D721Med (cell line): Measurements from ENCODE around the gene PPOX.

Source experiments
- DNase-seq: peaks from one replicate; pipeline ENCODE4 v3.0.0; 2011; ENCODE audit warnings: low spot score; ENCODE audit not compliant: insufficient read length
- FAIRE-seq: peaks from 2 replicates; lab custom pipeline; 2011; peaks lifted over from hg19 to GRCh38; lab: Jason Lieb, UNC
- CTCF ChIP-seq: IDR thresholded peaks from 2 replicates; pipeline ENCODE4 v1.5.1; 2012; ENCODE audit warnings: mild to moderate bottlenecking, control low read depth; ENCODE audit not compliant: insufficient read depth; ENCODE audit errors: missing control alignments

The PPOX gene

DNA sequence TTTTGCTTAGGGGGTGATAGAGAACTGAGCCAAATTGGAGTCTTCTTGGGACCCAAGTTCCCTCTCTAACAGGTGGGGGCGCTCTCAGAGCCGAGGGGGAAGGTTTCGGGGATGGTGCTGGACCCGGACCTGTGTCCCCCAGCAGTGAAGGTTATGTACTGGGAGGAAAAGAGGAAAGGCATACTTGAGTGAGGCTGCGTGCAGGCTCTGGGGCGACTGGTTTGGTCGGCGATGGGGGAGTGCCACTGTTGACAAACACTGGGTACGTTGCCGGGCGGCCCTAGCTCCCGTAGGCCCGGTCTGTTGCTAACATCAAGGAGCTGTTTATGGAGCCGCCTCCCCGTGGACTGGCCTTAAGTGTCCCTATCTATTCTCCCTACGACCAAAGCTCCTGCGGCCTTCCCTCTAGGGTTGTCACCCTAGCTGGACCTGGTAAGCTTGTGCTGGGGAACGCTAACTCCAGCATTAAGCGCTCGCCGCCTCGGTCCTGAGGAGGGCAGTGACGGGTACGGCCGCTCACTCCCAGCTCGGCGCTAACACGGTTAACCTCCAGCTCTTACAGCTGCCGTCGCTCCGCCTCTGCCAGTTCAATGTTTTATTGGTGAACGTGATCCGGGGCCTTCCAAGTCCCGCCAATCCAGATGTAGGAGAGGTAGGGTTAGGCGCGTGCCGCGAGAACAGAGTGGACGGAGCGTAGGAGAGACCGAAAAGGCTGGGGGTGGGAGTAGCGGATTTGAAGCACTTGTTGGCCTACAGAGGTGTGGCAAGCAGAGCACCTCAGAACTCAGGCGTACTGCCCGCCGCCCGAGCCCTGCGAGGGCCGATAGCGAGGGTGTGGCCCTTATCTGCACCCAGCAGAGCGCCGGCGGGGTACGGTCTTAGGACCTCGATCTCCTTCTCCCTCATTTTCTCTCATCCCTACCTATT is at the start of gene PPOX:
Gene PPOX, plus strand, starts transcription at position 685 of the 927 bp plus-strand sequence. CDS start 422 bp downstream, outside the sequence.
- peak; percentile 69 for TF ChIP-seq CTCF
- FAIRE-seq (peak; percentile 84), DNase-seq (peak; percentile 96)

DNA sequence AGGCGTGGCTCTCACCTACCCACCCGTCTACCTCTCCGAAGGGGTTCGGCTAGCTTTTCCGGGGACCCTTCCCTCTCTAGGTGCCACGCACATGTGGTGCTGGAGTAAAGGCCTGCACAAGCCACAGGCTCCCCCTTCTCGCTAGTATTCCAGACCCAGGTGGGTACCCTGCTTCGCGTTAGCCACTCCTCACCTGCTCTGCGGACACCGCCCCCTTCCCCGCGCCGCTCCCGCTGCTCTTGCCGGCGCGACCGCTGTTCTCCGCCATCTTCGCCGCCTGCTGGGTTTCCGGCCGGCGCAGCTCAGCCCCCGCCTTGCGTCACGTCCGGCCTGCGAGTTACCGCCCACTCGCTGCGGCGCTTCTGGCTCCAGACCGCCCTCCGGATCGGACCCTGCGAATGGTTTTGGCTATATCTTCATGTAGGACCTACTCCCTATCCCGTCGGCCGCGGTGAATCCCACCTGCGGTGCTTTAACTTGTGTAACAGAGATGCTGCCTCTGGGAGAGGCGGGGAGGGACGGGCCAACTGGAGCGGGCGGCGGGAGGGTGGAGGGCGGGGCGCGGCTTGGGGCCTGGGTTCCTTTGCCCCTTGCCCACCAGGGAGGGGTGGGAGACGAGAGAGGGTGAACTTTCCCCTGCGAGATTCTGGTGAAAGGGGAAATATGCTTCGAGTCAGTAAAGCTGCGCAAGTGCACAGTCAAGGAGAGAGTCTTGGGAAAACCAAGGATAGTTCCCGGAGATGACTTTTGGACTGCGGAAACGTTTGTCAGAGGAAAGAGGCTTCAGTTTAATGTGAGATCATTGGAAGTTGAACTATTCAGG is 48.3 kb upstream of the PPOX start, which contains the start of the genes NIT1 and PFDN2:
Gene NIT1, plus strand, starts transcription at position 347 of the 823 bp plus-strand sequence. Its CDS starts 72 bp downstream, at position 419.
Gene PFDN2, minus strand, starts transcription at position 279 of the 823 bp plus-strand sequence. Its CDS starts 11 bp downstream, at position 268.
- TF ChIP-seq CTCF: no peak
- FAIRE-seq (no peak), DNase-seq (peak; percentile 92)

DNA sequence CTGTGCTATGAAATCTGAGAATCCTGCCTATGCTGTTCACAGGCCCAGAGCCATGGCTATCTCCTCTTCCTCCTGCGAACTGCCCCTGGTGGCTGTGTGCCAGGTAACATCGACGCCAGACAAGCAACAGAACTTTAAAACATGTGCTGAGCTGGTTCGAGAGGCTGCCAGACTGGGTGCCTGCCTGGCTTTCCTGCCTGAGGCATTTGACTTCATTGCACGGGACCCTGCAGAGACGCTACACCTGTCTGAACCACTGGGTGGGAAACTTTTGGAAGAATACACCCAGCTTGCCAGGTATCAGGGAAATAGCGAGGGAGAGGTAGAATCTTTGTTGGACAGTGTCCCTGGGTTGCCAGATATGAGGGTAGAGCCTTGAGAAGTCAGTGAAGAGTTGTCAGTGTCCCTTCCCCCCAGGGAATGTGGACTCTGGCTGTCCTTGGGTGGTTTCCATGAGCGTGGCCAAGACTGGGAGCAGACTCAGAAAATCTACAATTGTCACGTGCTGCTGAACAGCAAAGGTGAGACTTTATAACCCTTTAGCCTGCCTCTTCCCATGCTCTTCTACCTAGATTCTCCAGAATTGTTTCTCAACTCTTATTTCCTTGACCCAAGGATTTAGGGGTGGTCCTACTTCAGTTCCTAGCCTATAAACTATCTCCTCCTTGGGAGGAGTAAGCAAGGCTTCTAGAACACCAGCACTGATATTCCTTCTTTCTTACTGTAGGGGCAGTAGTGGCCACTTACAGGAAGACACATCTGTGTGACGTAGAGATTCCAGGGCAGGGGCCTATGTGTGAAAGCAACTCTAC is 46.9 kb upstream of the PPOX start:
- no peak for DNase-seq
- FAIRE-seq: no peak
- peak; percentile 21 for TF ChIP-seq CTCF

DNA sequence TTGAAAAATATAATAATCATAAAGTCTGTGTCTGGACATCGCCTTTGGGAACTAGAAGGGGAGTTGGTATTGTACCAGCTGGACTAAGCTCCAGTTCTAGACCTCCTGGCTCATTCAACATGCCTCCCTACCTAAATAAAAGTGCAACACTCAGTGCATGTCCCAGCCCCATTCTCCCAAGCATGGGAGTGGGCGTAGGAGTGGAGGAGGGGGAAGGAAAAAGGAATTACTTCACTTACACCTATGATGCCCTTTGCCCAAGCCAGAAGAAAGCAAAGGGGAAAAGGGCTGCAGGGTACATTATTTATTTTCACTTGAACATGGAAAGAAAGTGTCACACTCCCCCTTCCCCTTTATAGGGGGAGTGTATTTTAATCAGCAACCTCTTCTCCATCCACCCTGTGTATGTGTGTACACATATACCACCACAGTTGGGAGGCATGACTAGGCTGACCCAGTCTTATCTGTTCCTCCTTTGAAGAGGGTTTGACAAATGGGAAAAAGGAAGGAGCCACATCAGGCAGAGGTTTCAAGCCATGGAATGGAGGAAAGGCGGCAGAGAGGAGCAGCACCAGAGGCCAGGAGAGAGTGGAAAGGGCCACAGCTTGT is 45.1 kb upstream of the PPOX start:
- TF ChIP-seq CTCF: no peak
- FAIRE-seq: no peak
- no peak for DNase-seq

DNA sequence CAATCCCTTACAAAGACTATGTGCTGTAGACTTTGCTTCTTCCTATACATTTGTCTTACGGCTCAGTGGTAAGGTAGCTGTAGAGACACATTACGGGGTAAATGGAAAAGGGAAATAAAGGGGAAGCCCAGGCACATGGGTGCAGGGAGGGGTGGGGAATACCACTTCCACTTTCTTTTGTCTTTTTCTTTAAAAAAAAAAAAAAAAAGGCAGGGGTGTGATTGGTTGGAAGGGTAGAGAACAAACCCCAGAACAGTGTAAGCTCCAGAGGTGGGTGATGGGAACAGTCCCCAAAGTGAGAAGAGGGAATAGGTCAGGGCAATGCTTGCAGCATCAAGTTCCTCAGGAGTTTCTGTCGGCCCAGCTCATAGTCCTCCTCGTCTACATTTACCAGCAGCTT is 44.4 kb upstream of the PPOX start:
- DNase-seq (no peak), FAIRE-seq (no peak)
- TF ChIP-seq CTCF: no peak

- no peak for TF ChIP-seq CTCF
- FAIRE-seq (no peak), DNase-seq (no peak)
Measured at GRCh38 chr1:161122967-161123366, 43.3 kb upstream of the PPOX start.
